ENCODE data around the gene CAV3.

DNA sequence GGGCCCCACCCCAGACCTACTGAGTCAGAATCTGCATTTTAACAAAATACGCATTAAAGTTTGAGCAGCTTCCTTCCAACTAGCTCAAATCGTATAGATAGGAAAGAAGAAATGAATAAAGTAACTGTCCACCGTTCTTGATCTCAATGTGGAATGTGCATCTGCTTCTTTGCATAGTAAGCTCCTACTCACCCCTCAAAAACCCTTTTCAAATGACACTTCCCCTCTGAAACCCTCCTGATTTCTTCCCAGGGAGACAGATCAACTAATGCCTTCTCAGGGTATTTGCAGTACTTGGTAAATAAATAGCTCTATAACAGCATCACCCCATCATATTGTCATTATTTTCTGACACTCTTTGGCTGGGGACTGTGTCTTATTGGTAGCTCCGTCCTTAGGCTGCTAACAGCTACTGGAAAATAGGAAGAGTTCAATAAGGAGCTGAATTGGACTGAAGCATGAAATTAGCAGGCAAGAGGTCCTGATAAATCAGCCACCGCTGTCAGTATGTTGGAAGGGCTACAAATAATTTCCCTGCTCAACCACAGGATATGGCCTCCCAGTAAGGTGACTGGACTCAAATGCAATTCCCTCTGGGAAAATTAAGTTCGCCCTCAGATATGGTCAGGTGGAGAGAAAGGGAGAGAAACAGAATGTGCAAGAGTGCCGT, 25.6 kb downstream of the CAV3 start:
- TF ChIP-seq, protein P1, sequence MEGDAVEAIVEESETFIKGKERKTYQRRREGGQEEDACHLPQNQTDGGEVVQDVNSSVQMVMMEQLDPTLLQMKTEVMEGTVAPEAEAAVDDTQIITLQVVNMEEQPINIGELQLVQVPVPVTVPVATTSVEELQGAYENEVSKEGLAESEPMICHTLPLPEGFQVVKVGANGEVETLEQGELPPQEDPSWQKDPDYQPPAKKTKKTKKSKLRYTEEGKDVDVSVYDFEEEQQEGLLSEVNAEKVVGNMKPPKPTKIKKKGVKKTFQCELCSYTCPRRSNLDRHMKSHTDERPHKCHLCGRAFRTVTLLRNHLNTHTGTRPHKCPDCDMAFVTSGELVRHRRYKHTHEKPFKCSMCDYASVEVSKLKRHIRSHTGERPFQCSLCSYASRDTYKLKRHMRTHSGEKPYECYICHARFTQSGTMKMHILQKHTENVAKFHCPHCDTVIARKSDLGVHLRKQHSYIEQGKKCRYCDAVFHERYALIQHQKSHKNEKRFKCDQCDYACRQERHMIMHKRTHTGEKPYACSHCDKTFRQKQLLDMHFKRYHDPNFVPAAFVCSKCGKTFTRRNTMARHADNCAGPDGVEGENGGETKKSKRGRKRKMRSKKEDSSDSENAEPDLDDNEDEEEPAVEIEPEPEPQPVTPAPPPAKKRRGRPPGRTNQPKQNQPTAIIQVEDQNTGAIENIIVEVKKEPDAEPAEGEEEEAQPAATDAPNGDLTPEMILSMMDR (IDR thresholded peaks at IDR 0.05) = no peak
- no peak for TF ChIP-seq POLR2AphosphoS5 (IDR thresholded peaks at IDR 0.05)

All from stomach (tissue), 4 donors.